ENCODE measurements around the gene SDHAF2.

GRCh38 chr11:61422226-61422625 lies 7.7 kb upstream of the SDHAF2 start:
- no peak for TF ChIP-seq CTCF (IDR thresholded peaks at IDR 0.05 in 2 of 3, conservative IDR thresholded peaks at IDR 0.05 in 1 of 3; ENCODE audit: borderline replicate concordance in 1 of 3, insufficient read depth in 1 of 3, low read depth in 2 of 3, low read length in 2 of 3)
- TF ChIP-seq POLR2AphosphoS5 (IDR thresholded peaks at IDR 0.05; ENCODE audit: low read depth, low read length), result no peak
- TF ChIP-seq POLR2A (IDR thresholded peaks at IDR 0.05; ENCODE audit: borderline replicate concordance, extremely low read depth, insufficient read depth, insufficient read length), result no peak
- TF ChIP-seq SRF (IDR thresholded peaks at IDR 0.05; ENCODE audit: low read depth), result no peak
- no peak for TF ChIP-seq YY1 (IDR thresholded peaks at IDR 0.05; ENCODE audit: extremely low read depth, insufficient replicate concordance, low read depth, low read length)
- no peak for TF ChIP-seq RAD21 (IDR thresholded peaks at IDR 0.05; ENCODE audit: low read depth)
- TF ChIP-seq CBX3 (IDR thresholded peaks at IDR 0.05; ENCODE audit: low read depth), result no peak
- no peak for TF ChIP-seq JUND (IDR thresholded peaks at IDR 0.05)
- TF ChIP-seq, protein P1, sequence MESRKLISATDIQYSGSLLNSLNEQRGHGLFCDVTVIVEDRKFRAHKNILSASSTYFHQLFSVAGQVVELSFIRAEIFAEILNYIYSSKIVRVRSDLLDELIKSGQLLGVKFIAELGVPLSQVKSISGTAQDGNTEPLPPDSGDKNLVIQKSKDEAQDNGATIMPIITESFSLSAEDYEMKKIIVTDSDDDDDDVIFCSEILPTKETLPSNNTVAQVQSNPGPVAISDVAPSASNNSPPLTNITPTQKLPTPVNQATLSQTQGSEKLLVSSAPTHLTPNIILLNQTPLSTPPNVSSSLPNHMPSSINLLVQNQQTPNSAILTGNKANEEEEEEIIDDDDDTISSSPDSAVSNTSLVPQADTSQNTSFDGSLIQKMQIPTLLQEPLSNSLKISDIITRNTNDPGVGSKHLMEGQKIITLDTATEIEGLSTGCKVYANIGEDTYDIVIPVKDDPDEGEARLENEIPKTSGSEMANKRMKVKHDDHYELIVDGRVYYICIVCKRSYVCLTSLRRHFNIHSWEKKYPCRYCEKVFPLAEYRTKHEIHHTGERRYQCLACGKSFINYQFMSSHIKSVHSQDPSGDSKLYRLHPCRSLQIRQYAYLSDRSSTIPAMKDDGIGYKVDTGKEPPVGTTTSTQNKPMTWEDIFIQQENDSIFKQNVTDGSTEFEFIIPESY (IDR thresholded peaks at IDR 0.05; ENCODE audit: extremely low read depth, insufficient replicate concordance, low read length), result no peak
- TF ChIP-seq, protein P2, sequence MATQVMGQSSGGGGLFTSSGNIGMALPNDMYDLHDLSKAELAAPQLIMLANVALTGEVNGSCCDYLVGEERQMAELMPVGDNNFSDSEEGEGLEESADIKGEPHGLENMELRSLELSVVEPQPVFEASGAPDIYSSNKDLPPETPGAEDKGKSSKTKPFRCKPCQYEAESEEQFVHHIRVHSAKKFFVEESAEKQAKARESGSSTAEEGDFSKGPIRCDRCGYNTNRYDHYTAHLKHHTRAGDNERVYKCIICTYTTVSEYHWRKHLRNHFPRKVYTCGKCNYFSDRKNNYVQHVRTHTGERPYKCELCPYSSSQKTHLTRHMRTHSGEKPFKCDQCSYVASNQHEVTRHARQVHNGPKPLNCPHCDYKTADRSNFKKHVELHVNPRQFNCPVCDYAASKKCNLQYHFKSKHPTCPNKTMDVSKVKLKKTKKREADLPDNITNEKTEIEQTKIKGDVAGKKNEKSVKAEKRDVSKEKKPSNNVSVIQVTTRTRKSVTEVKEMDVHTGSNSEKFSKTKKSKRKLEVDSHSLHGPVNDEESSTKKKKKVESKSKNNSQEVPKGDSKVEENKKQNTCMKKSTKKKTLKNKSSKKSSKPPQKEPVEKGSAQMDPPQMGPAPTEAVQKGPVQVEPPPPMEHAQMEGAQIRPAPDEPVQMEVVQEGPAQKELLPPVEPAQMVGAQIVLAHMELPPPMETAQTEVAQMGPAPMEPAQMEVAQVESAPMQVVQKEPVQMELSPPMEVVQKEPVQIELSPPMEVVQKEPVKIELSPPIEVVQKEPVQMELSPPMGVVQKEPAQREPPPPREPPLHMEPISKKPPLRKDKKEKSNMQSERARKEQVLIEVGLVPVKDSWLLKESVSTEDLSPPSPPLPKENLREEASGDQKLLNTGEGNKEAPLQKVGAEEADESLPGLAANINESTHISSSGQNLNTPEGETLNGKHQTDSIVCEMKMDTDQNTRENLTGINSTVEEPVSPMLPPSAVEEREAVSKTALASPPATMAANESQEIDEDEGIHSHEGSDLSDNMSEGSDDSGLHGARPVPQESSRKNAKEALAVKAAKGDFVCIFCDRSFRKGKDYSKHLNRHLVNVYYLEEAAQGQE (IDR thresholded peaks at IDR 0.05; ENCODE audit: low read depth), result no peak
